ENCODE measurements around the gene GRM4.

Gene GRM4

DNA sequence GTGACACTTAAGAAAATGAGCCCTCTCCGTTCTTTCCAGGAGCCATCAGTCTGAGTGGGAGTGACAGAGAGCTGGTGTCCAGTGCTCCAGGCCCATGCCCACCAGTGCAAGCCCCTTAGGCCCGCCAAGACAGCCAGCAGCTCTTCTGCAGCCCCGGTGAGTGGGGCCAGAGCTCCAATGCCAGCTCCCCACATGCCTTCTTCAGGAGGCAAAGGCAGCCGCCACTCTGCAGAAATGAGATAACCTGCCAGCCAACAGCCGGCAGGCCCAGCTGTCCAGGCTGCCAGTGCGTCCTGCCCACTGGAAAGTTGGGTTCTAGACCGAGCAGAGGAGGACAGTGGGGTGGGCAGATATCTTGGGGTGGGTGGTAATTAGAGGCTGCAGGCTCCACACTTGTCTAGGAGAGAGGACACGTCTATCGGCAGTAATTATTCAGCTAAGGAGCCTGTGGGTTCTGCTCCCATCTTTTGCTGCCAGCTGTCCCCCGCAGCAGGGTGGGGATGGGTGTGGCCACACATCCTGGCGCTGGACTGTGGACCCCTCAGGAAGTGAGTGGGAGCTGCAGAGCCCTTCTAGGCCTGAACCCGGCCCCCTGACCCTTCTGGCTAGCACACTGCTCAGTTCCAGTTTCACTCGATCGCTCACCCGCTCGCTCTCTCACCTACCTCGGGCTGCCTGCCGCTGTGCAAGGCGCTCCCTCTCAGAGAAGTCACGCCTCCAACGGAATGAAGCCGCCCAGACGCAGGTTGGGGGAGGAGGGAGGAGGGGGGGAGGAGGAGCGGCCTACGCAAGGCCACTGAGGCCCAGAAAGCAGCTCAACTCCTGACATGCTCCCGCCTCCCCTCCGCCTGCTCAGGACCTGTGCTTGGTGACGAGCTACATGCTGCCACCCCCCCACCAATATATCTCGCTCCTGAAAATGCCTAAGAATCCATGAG lies 3.6 kb downstream of the GRM4 start:
- no peak for DNase-seq

DNA sequence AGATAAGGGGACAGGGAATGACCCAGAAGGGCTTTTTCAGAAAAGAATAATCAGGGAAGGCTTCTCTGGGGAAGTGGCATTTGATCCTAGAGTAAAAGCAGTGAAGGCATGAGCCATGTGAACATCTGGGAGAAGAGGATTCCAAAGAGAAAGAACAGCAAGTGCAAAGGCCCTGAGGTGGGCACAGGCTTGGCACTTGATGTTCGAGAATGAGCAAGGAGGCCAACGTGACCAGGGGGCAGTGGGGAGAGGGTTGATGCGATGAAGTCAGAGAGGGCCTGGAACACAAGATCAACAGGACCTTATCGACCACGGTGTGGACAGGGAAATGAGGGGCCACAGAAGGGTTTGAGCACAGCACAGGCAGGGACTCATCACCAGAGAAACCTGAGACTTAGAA lies 5.8 kb downstream of the GRM4 start:
- DNase-seq = no peak

DNA sequence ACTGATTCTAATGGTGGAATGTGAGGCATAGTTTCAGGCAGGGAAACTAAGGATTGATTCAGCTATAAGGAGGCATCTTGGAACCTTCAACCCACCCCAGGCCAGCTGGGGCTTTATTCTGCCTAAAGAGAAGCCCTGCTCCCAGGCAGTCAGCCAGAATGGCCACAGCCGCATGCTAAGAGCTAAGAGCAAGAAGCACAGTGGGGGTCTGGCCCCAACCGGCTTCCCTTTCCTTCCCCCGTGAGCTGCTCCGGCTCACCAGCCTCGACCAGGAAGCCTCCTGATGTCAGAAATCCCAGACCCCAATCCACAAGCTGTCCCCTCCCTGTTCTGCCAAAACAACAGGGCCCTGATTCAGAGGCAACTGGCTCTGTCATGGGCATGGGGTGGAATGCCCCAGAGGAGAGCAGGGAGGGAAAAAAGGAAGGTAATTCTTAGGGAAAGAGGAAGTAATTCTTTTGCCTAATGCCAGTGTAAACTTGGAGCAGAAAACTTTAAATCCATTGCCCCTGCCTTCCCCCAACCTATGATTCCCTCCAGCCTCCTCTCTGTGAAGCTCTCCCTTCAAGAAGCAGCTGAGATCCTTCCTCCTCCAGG lies 6.9 kb downstream of the GRM4 start:
- DNase-seq = no peak

DNA sequence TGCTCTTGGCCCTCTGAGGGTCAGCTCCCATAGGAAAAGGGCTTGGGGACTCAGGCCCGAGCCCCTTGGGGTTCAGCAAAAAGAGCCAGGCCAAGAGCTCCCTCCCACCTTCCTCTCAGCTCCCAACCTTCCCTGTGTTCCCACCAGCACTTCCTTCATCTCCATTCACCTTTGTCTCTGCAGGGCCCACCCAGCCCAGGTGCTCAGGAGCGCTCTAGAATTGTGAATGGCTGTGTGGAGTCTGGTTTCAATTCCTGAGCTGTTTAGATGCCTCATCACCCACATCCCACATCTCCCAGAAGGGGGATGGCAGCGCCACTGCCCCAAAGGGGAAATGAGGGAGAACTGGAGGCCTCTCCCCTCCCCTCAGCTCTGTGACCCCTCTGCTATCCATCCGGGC lies 7.7 kb downstream of the GRM4 start:
- no peak for DNase-seq

DNA sequence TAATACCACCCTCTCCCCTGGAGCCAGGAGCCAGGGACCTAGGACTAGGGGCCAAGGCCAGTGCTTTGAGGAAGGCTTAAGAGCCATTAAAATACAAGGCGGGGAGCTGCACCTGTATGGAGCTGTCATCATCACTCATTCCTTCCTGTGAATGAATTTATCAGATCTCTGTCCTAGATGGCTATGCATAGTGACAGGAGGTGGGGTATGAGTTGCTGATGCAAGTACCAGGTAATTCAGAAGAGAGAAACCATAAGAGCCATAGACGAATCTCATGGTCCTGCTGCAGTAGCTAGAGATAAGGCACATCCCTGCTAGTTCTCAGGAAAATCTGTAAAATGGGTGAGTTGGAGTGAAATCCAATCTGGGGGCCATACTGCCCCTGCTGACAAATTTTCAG lies 10.3 kb downstream of the GRM4 start:
- DNase-seq = no peak

DNA sequence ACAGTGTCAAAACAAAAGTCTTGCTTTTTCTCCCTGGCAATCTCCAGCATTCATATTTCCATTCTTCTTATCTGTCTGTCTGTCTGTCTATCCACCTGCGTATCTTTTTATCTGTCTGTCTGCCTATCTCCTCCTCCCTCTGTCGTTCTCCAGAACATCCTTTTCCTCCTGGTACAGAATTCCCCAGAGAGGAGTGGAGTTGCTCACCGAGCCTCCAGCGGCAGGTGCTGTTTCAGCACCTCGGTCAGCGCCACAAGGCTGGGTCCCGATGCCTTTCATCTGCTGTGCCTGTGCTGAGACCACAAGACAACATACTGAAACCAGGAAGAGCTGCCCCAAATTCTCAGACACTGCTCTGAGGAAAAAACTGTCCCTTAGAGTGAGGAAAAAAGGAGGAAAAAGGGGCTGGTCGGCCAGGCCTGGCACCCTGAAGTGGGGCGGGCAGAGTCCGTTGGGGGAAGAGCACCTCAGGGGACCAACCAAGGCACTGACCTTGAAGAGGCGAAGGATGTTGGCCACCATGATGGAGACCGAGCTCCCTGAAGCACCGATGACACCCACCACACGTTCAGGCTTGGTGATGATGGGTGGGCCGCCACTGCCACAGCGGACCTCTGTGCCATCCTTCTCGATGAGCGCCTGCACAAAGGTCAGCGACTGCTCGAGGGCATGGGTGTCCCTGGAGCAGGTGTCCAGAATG lies 13.3 kb downstream of the GRM4 start:
- DNase-seq = peak in 5 of 6 experiments; percentile 5 to 23 (median 17)

DNA sequence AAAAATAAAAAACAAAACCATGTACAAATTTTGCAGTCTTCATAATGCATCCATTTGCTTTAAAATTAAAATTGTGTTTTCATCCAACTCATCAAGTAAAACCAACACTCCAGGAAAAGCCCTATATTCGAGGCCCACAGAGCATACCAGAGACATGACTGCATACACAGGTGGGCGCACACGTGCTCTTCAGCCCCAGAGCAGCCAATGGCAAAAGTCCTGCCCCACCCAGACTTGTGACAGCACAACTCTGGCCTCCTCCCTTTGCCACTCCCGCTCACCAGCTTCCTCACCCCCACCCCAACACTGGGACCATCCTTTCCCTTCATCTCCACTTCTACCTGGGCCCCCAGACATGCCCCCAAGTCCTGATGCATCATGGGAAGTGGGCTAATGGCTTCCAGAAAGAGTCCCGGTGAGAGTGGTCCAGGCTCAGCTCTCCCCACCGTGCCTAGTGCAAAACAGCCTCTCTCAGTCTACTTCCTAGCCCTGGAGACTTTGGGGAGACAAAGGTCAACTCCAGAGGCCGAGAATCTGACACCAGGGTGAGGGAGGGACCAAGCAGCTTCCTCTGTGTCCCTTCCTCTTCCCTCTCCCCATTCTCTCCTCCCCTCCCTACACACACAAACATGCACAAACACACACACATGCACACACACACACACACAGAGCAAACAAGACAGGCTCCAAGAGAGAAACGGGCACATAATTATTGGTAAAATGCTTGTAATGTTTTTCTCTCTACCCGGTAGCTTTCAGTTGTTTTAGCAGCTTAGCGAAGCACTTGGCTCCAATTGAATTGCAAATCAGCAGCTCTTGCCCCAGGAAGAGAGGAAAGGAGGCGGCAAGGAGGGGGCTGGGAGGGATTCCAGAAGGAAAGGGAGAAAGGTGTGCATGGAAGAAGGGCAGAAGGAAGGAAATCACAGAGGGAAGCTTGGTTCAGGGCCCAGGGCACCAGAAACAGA lies 14.3 kb downstream of the GRM4 start:
- DNase-seq = no peak

DNA sequence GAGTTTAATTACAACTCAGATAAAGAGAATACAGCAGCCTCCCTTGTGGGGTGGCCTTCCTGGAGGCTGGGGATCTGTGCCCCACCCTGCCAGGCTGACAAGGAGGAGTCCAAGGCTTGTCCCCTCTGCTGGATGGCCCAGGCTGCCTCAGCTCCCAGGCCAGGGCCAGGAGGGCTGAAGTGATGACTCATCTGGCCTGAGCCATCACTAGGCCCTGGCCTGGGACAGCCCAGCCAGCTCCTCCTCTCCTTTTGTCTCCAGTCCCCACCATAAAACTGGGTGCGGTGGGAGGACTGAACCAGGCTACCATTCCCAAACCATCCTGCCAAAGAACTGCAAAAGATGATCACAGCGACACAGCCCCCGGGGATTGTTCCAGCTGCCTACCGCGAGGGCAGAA lies 15.0 kb downstream of the GRM4 start:
- DNase-seq = no peak

DNA sequence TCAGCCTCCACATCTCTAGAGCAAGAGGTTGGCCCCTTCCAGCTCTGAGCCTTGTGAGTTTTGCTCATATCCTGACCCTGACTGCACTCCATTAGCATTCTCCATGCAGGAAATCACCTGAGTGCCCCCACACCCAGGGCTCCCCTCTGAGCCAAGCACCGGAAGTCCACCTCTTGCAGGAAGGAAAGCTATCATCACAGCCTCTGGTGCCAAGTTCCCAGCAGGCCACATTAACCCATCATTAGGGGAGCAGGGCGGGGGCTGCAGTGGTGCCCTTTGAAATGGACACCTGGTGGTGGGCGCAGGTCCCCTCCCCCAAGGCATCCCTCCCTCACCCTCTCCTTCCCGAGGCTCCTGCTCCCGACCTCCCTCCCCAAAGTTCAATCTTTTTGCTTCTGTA lies 16.1 kb downstream of the GRM4 start:
- DNase-seq = no peak

DNA sequence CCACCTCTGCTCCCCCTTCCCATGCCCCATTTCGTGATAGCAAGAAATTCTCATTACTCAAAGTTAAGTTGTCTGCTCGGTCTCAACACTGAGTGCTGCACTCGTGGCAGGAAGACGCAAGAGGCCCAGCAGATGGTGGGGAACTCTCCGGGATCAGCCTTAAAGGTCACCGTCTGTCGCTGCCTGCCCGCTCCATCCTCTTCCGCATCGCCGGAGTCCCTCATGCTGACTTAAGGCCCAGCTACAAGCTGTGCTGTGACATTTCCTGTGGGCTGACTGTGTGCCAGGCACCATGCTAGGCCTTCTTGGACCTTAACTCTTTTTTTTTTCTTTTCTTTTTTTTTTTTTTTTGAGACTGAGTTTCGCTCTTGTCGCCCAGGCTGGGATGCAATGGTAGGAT lies 17.8 kb downstream of the GRM4 start:
- DNase-seq = no peak

DNA sequence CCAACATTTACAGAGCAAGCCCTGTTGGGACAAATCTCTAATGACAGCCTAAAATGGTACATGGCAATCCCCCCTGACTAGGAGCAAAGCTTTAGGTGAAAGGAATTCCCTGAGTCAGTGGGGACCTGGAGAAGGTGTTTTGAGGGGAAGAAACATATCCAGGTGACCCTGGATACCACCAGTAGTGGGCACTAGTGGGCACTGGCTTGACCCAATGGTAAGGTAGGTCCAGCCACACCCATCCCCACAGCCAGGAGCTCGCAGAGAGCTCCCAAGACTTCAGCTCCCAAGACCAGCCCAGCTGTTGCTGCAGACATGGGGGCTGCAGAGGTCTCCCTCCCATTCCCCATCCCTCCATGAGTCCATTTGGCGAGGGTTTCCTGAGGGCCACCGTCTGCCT lies 19.5 kb downstream of the GRM4 start:
- no peak for DNase-seq

DNA sequence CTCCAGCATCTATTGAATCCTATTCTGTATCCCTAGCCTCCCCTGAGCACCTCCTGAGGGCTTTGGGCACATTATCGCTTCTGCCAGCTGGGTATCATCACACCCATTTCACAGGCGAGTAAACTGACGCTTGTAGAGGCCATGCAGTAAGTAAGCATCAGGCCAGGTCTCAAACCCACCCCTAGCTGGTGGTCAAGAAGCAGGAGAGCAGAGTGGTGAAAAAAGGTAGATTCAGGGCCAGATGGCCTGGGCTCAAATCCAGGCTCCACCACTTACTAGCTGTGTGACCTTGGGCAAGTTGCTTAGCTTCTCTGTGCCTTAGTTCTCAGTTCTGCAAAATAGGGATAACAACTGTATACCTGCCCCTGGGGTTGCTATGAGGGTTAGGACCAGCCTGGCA lies 19.9 kb downstream of the GRM4 start:
- DNase-seq = no peak

DNA sequence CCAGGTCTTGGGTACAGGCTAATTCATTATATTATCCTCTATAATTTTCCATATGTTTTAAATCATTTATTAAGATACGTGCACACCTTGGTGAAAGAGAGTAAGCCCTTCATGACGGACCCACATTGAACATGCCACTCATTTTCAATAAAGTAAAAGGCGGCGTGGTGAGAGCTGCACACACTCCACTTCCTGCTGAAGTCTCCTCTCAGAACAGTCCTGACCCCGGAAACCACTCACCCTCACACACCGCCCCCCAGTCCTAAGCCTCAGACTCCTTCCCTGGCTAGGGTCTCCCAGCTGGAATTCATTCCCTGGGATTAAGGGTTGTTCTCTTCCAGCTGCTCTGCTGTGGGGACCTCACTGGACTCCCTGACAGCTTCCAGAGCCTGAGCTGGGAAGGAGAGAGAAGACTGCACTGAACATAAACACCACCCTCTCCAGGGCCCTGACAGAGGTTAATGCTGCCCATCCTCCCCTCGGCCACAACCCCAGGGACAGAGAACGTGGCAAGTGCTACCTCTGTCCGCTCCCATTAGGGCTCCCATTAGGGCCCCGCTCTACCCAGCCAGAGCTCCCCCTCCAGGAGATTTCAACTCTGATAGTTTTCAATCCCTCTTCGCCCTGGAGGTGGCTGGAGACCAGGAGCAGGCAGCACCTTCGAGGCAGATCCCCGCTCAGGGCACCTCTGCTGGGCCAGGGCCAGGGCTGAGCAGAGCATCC lies 24.8 kb downstream of the GRM4 start:
- no peak for DNase-seq

DNA sequence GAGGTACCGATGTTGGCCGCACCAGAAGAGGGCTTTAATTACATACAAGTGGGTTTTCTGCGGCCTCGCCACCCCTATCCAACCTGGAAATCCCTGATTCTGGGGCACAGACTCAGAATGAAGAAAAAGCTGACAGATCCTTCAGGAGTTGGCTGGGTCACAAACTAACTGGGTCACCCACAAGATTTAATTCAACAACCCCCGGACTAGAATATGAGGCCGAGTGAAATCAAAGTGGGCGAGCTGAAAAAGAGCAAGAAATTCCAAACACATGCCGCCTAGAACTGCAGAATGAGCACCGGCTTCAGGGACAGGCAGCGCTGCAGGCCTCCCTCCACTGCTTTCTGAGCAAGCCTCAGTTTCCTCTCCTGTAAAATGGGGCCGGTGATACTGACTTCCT lies 30.0 kb downstream of the GRM4 start:
- DNase-seq = no peak

DNA sequence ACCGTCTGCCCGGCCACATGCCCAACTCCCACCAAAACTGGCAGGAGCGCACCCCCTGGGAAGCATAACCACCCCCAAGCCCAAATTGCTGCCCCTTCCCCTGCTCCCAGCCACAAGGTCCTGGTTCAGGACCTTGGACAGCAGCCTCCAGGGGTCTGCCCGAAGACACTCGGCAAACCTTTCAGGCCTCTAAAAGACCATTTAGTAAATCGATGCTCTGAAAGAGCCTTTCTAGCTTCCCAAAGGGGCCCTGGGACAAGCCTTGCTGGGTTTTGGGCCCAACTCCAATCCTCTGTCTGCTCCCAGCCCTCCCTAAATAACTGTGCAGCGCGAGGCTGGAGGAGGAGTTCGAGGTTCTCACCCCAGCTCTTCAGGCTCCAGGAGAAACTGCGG lies 30.5 kb downstream of the GRM4 start:
- peak in 4 of 6 experiments; percentile 2 to 22 (median 12) for DNase-seq

DNA sequence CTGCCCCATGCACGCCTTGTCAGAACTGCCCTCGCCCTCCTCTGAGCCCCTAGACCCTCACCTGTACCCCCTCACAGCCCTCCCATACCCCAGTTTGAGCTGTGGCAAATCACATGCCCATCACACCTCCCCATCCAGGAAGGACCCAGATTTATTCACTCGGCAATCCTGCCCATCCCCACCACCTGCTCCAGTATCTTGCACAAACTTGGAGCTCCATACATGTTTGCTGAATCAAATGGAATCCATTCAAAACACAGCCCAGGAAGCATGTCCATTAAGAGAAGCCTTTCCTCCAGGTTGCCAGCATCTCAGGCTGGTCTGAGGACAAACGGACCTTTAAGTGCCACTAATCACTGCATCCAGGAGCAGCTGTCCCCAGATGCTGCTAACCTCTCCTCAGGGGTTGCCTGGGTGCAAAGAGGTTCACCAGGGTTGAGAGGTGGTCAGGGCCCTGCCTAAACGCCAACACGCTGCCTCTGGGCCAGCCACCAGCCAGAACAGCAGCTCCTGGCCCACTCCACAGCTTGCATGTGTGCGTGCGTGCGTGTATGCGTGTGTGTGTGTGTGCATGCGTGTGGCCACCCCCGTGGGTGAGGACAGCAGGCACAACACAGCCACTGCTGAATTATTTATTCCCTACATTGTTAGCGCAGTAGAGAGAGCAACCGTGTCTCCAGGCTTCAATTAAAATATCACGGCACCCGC lies 31.0 kb downstream of the GRM4 start:
- DNase-seq = no peak

DNA sequence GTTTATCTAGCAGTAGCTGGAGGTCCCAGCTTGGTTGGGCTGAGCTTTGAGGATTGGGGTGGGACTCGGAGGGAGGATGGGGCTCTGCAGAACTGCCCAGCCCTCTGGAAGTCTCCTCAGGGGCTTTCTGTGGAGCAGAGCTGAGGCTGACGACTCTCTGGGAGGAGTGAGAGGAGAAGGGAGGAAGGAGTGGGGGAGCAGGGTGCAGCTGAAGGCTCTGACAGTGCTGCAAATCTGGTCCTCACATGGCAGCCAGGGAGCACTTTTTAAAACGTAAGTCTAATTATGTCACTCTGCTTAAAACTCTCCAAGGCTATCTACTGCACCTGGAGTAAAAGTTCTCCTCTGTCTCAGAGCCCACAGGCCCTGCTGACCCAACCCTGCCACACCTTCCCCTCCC lies 32.4 kb downstream of the GRM4 start:
- DNase-seq = no peak

DNA sequence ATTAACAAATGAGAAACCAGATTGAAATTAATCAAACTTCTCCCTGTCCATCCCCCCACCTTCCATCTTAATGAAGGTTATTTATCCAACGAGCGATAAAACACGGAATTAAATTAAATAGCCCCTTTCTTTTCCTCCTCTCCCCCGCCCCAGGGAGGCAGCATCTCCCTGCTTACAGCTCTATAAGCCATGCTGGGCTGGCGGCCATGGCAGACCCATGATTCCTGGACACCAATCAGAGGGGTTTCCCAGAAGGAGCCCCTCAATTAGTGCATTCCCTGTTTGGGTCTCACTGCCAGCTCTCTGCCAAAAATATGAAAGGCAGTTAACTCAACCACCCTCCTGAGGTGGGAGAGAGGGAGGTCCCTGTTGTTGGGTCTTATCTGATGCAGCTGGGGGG lies 33.8 kb downstream of the GRM4 start:
- no peak for DNase-seq

DNA sequence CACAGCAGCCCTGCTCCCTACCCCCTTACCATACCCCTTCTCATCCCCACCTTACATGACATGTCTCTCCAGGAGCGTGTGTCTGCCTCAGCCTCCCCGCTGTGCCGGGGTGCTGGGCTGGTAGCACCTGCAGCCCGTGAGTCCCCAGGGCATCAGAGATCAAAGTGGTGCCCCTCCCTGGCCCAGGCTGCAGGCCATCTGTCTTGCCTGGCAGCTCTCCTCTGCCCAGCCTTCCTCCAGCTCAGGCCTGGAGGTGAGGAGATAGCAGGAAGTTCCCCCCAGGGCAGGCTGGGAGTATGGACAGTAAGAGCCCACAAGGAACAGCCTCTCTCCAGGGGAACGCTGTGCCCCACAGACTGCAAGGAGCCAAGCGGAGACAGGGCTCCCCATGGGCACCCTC lies 35.3 kb downstream of the GRM4 start:
- no peak for DNase-seq

DNA sequence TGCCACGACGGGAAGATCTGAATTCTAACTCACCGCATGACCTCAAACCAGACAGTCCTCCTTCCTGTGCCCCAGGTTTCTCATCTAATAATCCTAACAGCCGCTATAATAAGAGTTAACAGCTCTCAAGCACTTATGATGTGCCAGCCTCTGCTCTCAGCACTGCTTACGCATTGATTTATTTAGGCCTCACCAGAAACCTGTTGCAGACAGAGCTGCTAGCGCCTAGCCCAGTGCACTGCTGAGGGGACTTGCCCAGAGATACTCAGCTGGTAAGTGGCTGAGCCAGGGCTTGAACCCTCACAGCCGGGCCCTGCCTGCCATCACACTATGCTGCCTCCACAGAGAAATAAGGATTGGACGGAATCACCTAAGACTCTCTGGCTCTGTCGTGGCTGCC lies 37.7 kb downstream of the GRM4 start:
- DNase-seq = no peak

DNA sequence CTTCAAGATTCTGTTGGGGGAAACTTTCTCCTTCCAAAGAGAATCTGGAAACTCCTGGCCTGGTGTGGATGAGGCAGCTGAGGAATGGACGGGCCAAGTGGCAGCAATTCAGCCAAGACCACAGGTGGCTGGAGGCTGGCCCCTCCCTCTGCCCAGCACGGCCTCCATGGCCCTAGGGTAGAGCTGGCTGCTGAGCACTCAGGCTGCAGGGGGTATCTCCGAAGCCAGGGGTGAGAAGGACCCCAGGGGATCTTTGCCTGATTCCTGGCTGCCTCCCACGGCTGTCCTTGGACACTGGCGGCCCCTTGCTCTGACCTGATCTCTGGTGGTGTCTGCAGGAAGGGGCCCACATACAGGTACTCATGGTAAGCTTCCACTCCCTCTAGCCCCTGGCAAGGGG lies 39.0 kb downstream of the GRM4 start:
- DNase-seq = no peak

Data from stimulated activated naive CD4-positive, alpha-beta T cell (primary cell).